Stimulated activated CD8-positive, alpha-beta memory T cell treated with anti-CD3 and anti-CD28 coated beads, Interleukin-12 subunit alpha, Interleukin-12 subunit beta, amount 100 ng/mL, for 24 hours (primary cell): ENCODE results near the gene SH2B2.

Experiments used
- DNase-seq: peaks from one replicate; pipeline ENCODE4 v3.0.0-alpha.2; 2020; ENCODE audit errors: extremely low read depth

SH2B2 gene

GRCh38 chr7:102266541-102266940, 20.1 kb upstream of the SH2B2 start:
- no peak for DNase-seq

GRCh38 chr7:102268635-102269034, 18.0 kb upstream of the SH2B2 start:
- no peak for DNase-seq

- DNase-seq, result no peak
Observed at GRCh38 chr7:102270178-102270887, 16.3 kb upstream of the SH2B2 start.

- DNase-seq, result no peak
Observed at GRCh38 chr7:102271158-102271798, 15.4 kb upstream of the SH2B2 start.

GRCh38 chr7:102272075-102272916, 14.4 kb upstream of the SH2B2 start:
- peak; percentile 42 for DNase-seq

GRCh38 chr7:102272917-102273748, 13.5 kb upstream of the SH2B2 start:
- DNase-seq, result no peak

GRCh38 chr7:102273749-102274712, 12.6 kb upstream of the SH2B2 start:
- no peak for DNase-seq

GRCh38 chr7:102275123-102275703, 11.5 kb upstream of the SH2B2 start:
- no peak for DNase-seq

GRCh38 chr7:102277901-102278300, 8.8 kb upstream of the SH2B2 start:
- DNase-seq, result no peak

GRCh38 chr7:102279537-102280400, 6.9 kb upstream of the SH2B2 start:
- no peak for DNase-seq

- no peak for DNase-seq
Observed at GRCh38 chr7:102280521-102280920, 6.1 kb upstream of the SH2B2 start.

- DNase-seq, result no peak
Observed at GRCh38 chr7:102281785-102282184, 4.9 kb upstream of the SH2B2 start.

GRCh38 chr7:102282465-102283362, 4.0 kb upstream of the SH2B2 start:
- no peak for DNase-seq

GRCh38 chr7:102283477-102284189, 3.0 kb upstream of the SH2B2 start:
- no peak for DNase-seq

GRCh38 chr7:102284399-102284798, 2.3 kb upstream of the SH2B2 start:
- DNase-seq, result no peak

- no peak for DNase-seq
Observed at GRCh38 chr7:102284891-102285539, 1.7 kb upstream of the SH2B2 start.
